ENCODE measurements around the gene POR. TPM values are rescaled to one million over a fixed set of nuclear protein-coding genes. Genes with fewer than 3 reads are reported as not detected.

The POR gene
- total and polyA plus RNA-seq, 2 of the 13 experiments (the other 11 are each of a cell fraction or from before 2014, with no cell fraction given) = 145 to 266 TPM

DNA sequence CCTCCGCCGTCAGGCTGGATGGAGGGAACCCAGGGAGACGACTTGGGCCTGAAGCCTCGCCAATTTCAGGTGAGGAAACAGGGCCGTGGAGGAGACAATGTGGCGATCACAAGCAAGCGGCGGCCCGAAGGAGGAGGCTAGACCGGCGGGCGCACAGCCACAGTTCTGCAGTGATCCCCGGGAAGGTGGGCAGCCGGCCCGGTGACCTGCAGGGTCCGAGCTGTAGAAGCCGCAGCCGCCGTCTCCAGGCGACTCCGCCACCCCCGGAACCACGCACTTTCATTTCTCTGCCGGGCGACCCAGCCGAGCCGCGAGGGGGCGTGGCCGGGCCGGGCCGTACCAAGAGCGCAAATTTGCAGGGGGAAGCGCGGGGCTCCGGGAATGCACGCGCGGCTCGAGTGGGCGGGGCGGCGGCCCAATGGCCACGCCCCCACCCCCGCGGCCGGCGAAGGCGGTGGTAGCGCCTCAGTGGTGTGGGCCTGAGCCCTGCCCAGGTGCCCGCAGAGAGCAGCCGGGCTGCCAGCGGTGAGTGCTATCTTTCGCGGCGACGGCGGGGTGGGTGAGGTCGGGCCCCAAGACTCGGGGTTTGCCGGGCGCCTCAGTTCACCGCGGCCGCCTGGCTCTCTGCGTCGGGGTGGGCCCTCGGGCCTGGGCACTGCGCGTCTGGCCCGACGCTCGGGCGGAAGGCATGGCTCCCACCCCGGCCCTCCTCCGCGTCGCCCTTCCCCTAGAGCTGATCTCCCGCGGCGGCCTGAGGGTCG lies at the start of gene POR (continued):
- TF ChIP-seq, protein P1, sequence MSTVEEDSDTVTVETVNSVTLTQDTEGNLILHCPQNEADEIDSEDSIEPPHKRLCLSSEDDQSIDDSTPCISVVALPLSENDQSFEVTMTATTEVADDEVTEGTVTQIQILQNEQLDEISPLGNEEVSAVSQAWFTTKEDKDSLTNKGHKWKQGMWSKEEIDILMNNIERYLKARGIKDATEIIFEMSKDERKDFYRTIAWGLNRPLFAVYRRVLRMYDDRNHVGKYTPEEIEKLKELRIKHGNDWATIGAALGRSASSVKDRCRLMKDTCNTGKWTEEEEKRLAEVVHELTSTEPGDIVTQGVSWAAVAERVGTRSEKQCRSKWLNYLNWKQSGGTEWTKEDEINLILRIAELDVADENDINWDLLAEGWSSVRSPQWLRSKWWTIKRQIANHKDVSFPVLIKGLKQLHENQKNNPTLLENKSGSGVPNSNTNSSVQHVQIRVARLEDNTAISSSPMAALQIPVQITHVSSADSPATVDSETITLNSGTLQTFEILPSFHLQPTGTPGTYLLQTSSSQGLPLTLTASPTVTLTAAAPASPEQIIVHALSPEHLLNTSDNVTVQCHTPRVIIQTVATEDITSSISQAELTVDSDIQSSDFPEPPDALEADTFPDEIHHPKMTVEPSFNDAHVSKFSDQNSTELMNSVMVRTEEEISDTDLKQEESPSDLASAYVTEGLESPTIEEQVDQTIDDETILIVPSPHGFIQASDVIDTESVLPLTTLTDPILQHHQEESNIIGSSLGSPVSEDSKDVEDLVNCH (CRISPR knock-in tag; IDR thresholded peaks at IDR 0.05) = no peak
- peak; percentile 51 for TF ChIP-seq RARA (CRISPR knock-in tag; IDR thresholded peaks at IDR 0.05)
- TF ChIP-seq ZNF619 (CRISPR knock-in tag; IDR thresholded peaks at IDR 0.05) = peak; percentile 84; the same call in 1 of the 2 replicates
- TF ChIP-seq ZNF781 (CRISPR knock-in tag; IDR thresholded peaks at IDR 0.05; ENCODE audit: borderline replicate concordance, not compliant biosample characterization) = no peak
- TF ChIP-seq FOXM1 (CRISPR knock-in tag; IDR thresholded peaks at IDR 0.05) = no peak
- TF ChIP-seq, protein P2, sequence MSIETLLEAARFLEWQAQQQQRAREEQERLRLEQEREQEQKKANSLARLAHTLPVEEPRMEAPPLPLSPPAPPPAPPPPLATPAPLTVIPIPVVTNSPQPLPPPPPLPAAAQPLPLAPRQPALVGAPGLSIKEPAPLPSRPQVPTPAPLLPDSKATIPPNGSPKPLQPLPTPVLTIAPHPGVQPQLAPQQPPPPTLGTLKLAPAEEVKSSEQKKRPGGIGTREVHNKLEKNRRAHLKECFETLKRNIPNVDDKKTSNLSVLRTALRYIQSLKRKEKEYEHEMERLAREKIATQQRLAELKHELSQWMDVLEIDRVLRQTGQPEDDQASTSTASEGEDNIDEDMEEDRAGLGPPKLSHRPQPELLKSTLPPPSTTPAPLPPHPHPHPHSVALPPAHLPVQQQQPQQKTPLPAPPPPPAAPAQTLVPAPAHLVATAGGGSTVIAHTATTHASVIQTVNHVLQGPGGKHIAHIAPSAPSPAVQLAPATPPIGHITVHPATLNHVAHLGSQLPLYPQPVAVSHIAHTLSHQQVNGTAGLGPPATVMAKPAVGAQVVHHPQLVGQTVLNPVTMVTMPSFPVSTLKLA (IDR thresholded peaks at IDR 0.05) = peak; percentile 52; the same call in 1 of the 2 replicates
- TF ChIP-seq SRY (CRISPR knock-in tag; IDR thresholded peaks at IDR 0.05) = peak; percentile 79
- TF ChIP-seq SETDB1 (CRISPR knock-in tag; IDR thresholded peaks at IDR 0.05; ENCODE audit: borderline replicate concordance) = no peak
- no peak; the same call in 1 of the 2 replicates for TF ChIP-seq ZNF790 (CRISPR knock-in tag; IDR thresholded peaks at IDR 0.05; ENCODE audit: borderline replicate concordance)
- TF ChIP-seq ZNF263 (CRISPR knock-in tag; IDR thresholded peaks at IDR 0.05) = peak; percentile 52; the same call in 1 of the 2 replicates
- TF ChIP-seq, protein P3, sequence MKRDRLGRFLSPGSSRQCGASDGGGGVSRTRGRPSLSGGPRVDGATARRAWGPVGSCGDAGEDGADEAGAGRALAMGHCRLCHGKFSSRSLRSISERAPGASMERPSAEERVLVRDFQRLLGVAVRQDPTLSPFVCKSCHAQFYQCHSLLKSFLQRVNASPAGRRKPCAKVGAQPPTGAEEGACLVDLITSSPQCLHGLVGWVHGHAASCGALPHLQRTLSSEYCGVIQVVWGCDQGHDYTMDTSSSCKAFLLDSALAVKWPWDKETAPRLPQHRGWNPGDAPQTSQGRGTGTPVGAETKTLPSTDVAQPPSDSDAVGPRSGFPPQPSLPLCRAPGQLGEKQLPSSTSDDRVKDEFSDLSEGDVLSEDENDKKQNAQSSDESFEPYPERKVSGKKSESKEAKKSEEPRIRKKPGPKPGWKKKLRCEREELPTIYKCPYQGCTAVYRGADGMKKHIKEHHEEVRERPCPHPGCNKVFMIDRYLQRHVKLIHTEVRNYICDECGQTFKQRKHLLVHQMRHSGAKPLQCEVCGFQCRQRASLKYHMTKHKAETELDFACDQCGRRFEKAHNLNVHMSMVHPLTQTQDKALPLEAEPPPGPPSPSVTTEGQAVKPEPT (CRISPR knock-in tag; IDR thresholded peaks at IDR 0.05; ENCODE audit: low read depth) = peak; percentile 38; the same call in 1 of the 2 replicates
- TF ChIP-seq ZNF891 (CRISPR knock-in tag; IDR thresholded peaks at IDR 0.05) = peak; percentile 65
- TF ChIP-seq KDM6A (CRISPR knock-in tag; IDR thresholded peaks at IDR 0.05; ENCODE audit: low read depth) = no peak
- TF ChIP-seq, protein P4, sequence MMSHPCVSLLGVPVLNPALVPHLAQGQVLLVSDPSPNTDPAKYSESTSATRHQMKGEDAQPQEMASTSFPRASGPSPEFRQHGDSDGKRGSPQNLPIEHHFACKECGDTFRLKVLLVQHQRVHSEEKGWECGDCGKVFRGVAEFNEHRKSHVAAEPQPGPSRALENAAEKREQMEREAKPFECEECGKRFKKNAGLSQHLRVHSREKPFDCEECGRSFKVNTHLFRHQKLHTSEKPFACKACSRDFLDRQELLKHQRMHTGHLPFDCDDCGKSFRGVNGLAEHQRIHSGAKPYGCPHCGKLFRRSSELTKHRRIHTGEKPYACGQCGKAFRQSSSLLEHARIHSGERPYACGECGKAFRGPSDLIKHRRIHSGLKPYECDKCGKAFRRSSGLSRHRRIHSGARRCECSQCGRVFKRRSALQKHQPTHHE (CRISPR knock-in tag; IDR thresholded peaks at IDR 0.05; ENCODE audit: borderline replicate concordance) = peak; percentile 96
- TF ChIP-seq SKI (IDR thresholded peaks at IDR 0.05; ENCODE audit: partially characterized antibody) = peak; percentile 82
- TF ChIP-seq IRX3 (CRISPR knock-in tag; IDR thresholded peaks at IDR 0.05; ENCODE audit: borderline replicate concordance, low read depth) = peak; percentile 64; the same call in 1 of the 2 replicates
- TF ChIP-seq HNF4G (IDR thresholded peaks at IDR 0.05; ENCODE audit: borderline replicate concordance, low read depth, low read length) = peak; percentile 49; the same call in 1 of the 2 replicates
- TF ChIP-seq HNF4G (CRISPR knock-in tag; IDR thresholded peaks at IDR 0.05; ENCODE audit: borderline replicate concordance, low read depth) = peak; percentile 80
- peak; percentile 93 for TF ChIP-seq KLF6 (CRISPR knock-in tag; IDR thresholded peaks at IDR 0.05)
- TF ChIP-seq SIX1 (CRISPR knock-in tag; IDR thresholded peaks at IDR 0.05; ENCODE audit: borderline replicate concordance) = no peak; the same call in 1 of the 2 replicates
- TF ChIP-seq ARNT (IDR thresholded peaks at IDR 0.05) = no peak
- no peak for TF ChIP-seq SRSF9 (IDR thresholded peaks at IDR 0.05; ENCODE audit: borderline replicate concordance, insufficient read depth, low read depth, low read length, poor library complexity, severe bottlenecking)
- no peak for TF ChIP-seq KLF15 (CRISPR knock-in tag; IDR thresholded peaks at IDR 0.05; ENCODE audit: borderline replicate concordance)
